Measurements from ENCODE around the gene HOXA2.

The HOXA2 gene

DNA sequence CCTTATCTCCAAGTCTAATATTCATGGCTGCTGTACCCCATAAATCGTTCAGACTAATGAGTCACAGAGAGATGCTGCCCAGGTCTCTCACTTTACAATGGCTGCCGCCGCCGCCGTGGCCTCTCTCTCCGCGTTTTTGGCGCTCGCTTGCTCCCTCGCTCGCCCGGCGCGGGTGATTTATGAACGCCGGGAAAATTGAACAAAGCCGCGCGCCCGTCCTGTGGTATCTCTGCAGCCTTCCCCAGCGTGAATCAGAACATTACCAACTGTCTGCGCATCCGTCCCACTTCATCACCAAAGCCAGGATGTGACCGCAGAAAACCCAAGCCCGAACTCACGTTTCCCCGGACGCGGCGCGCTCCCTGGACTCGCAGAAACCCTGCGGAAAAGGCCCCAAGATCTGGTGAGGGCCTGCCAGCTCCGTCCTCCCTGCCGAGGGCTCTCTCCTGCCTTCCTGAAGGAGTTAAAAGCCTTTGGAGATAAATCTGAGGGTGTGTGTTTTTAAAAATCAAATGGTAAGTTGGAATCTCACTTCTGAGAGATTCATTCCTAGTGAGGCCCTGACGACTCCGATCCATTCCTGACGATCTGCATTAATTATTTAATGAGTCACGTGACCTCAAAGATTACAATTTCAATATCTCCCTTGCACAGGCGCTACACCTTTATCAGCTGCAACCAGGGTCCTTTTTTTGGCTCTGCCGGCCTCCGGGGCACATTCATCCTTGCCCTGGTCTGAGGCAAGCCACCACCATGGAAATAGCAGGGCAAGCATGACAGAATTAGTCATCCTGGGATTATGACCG is 21.8 kb upstream of the HOXA2 start:
- Histone ChIP-seq H3K27ac (ENCODE audit: extremely low read depth, low read depth, low read length) (no peak overlapping the region; the same call in 1 of the 2 replicates), H3K9me3 (ENCODE audit: control insufficient read depth, insufficient read depth, low read depth, low read length) (no peaks in the 10 kb centered on the region), H3K4me1 (ENCODE audit: control insufficient read depth, insufficient read depth, low read length) (peaks cover 51% of the 10 kb centered on the region), H3K36me3 (ENCODE audit: control insufficient read depth in 2 of 2, insufficient read depth in 1 of 2, low read length in 2 of 2) (peaks cover 5 to 29% of the 10 kb centered on the region in 2 experiments; a peak in 1 of 3 replicates), H3K4me3 (ENCODE audit: low read depth, low read length) (no peak overlapping the region)
- TF ChIP-seq IKZF3 (tag by site-specific recombination; IDR thresholded peaks at IDR 0.05) (0 out of 2 replicates have a peak, but pooled peaks have one; percentile 27), ZNF19 (tag by site-specific recombination; IDR thresholded peaks at IDR 0.05; ENCODE audit: low read depth) (no peak)
- CTCF ChIA-PET: no interaction called here
- POLR2A ChIA-PET: interaction anchor here (0.6 kb wide), 1 partner anchor 61 kb away, joined by 4 read pairs; the partner anchor contains the start of gene HOXA11

DNA sequence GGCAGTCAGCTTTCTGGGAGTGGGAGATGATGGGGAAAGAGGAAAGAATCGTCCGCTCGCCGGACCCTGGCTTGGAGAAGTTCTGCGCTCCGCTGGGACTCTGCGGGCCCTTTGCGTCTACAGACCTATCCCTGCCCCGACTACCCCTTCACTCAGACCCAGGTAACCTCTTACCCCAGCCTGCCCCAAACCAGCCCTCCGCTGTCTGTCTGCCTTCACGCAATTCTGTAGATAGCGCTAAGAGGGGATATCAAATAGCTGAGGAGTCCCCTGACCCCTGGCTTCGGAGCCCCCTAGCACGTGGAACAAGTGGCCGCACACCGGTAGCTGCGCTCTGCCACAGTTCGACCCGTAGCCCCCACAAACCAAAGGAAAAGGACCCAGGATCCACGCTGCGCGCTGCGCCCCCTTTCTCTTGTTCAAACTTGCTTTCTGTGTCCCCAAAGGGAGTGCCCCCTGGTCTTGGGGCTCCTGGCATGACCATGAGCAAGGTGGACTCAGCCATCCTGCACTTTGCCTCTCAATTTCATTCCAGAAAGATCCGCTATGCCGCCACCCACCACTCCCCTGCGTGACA is 21.1 kb upstream of the HOXA2 start:
- H3K27ac ChIP-seq (ENCODE audit: extremely low read depth, low read depth, low read length): no peak overlapping the region
- POLR2A ChIA-PET: interaction anchor here (1.0 kb wide), 1 partner anchor 27 kb away, joined by 4 read pairs; no protein-coding TSS in a partner anchor
- TF ChIP-seq ZNF133 (tag by site-specific recombination; IDR thresholded peaks at IDR 0.05) (no peak), ZNF544 (tag by site-specific recombination; IDR thresholded peaks at IDR 0.05) (no peak), ZNF549 (tag by site-specific recombination; IDR thresholded peaks at IDR 0.05) (no peak), ZBTB1 (tag by site-specific recombination; IDR thresholded peaks at IDR 0.05) (no peak), TCF7L2 (IDR thresholded peaks at IDR 0.05; ENCODE audit: borderline replicate concordance, low read depth, low read length) (no peak)
- TF ChIP-seq, protein P1, sequence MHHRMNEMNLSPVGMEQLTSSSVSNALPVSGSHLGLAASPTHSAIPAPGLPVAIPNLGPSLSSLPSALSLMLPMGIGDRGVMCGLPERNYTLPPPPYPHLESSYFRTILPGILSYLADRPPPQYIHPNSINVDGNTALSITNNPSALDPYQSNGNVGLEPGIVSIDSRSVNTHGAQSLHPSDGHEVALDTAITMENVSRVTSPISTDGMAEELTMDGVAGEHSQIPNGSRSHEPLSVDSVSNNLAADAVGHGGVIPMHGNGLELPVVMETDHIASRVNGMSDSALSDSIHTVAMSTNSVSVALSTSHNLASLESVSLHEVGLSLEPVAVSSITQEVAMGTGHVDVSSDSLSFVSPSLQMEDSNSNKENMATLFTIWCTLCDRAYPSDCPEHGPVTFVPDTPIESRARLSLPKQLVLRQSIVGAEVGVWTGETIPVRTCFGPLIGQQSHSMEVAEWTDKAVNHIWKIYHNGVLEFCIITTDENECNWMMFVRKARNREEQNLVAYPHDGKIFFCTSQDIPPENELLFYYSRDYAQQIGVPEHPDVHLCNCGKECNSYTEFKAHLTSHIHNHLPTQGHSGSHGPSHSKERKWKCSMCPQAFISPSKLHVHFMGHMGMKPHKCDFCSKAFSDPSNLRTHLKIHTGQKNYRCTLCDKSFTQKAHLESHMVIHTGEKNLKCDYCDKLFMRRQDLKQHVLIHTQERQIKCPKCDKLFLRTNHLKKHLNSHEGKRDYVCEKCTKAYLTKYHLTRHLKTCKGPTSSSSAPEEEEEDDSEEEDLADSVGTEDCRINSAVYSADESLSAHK (tag by site-specific recombination; IDR thresholded peaks at IDR 0.05): no peak
- no peaks in the 10 kb centered on the region for H3K9me3 ChIP-seq (ENCODE audit: control insufficient read depth, insufficient read depth, low read depth, low read length)
- H3K4me1 ChIP-seq (ENCODE audit: control insufficient read depth, insufficient read depth, low read length): peaks cover 44% of the 10 kb centered on the region
- H3K36me3 ChIP-seq (ENCODE audit: control insufficient read depth in 2 of 2, insufficient read depth in 1 of 2, low read length in 2 of 2): peaks cover 0 to 25% of the 10 kb centered on the region in 2 experiments; a peak in 1 of 3 replicates
- H3K4me3 ChIP-seq (ENCODE audit: low read depth, low read length): no peak overlapping the region
- CTCF ChIA-PET: interaction anchor here (0.5 kb wide), 1 partner anchor 262 kb away, joined by 6 read pairs; no protein-coding TSS in a partner anchor

DNA sequence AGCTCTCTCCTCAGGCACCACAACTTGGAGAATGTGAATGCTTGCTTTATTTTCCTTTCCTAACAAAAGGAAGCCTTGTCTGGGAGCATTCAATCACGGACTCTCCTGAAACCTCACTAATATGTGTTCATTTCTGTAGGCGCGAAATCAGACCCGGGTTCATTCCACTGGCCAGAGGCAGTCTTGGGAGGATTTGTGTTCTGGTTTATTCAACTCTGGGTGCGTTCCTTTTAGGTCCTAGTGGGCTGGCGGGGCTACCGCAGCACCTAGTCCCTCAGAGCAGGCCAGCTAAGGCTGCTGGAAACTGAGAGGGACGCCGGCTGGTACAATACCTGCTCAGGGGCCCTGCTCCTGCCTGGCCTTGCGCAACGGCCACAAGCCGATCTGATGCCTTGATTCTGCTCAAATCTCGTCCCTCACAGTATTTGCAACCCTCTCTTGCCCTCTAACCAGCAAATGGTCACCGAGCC is 20.6 kb upstream of the HOXA2 start:
- POLR2A ChIA-PET: interaction anchor here (0.6 to 1.0 kb wide), 2 partner anchors 9 to 27 kb away, joined by 4 read pairs; no protein-coding TSS in a partner anchor
- peaks cover 39% of the 10 kb centered on the region for H3K4me1 ChIP-seq (ENCODE audit: control insufficient read depth, insufficient read depth, low read length)

More for the DNA sequence above, 20.6 kb upstream of the HOXA2 start:
- H3K27ac ChIP-seq (ENCODE audit: extremely low read depth, low read depth, low read length): no peak overlapping the region
- peaks cover 0 to 26% of the 10 kb centered on the region in 2 experiments; a peak in 1 of 3 replicates for H3K36me3 ChIP-seq (ENCODE audit: control insufficient read depth in 2 of 2, insufficient read depth in 1 of 2, low read length in 2 of 2)
- CTCF ChIA-PET: interaction anchor here (0.5 to 1.8 kb wide), 2 partner anchors 8 to 262 kb away, joined by 6 to 7 read pairs; partner anchors contain the start of gene HOXA4
- TF ChIP-seq ZNF677 (tag by site-specific recombination; IDR thresholded peaks at IDR 0.05) (no peak), ZNF2 (tag by site-specific recombination; IDR thresholded peaks at IDR 0.05) (no peak), ZNF169 (tag by site-specific recombination; IDR thresholded peaks at IDR 0.05) (no peak), OVOL3 (tag by site-specific recombination; IDR thresholded peaks at IDR 0.05) (no peak), ZNF175 (tag by site-specific recombination; IDR thresholded peaks at IDR 0.05) (no peak), ZNF600 (tag by site-specific recombination; IDR thresholded peaks at IDR 0.05) (peak; percentile 40; the same call in 1 of the 2 replicates), ZNF837 (tag by site-specific recombination; IDR thresholded peaks at IDR 0.05) (no peak)
- TF ChIP-seq, protein P2, sequence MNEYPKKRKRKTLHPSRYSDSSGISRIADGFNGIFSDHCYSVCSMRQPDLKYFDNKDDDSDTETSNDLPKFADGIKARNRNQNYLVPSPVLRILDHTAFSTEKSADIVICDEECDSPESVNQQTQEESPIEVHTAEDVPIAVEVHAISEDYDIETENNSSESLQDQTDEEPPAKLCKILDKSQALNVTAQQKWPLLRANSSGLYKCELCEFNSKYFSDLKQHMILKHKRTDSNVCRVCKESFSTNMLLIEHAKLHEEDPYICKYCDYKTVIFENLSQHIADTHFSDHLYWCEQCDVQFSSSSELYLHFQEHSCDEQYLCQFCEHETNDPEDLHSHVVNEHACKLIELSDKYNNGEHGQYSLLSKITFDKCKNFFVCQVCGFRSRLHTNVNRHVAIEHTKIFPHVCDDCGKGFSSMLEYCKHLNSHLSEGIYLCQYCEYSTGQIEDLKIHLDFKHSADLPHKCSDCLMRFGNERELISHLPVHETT (tag by site-specific recombination; IDR thresholded peaks at IDR 0.05): no peak
- no peaks in the 10 kb centered on the region for H3K9me3 ChIP-seq (ENCODE audit: control insufficient read depth, insufficient read depth, low read depth, low read length)
- H3K4me3 ChIP-seq (ENCODE audit: low read depth, low read length): no peak overlapping the region

Measured in HEK293 (cell line).